Activated CD8-positive, alpha-beta memory T cell treated with anti-CD3 and anti-CD28 coated beads for 4 hours (primary cell): ENCODE measurements around the gene BCL2L2.
"Not testable (repeated sequence)": the region's sequence is repeated elsewhere in the genome, so short reads cannot be mapped to it uniquely, and the experiment has no call there.

Experiments used
- DNase-seq, 2 donors: peaks; one replicate each; pipeline ENCODE4 v3.0.0-alpha.2; 2020; ENCODE audit warnings: low read depth in 2 of 2

The BCL2L2 gene, protein sequence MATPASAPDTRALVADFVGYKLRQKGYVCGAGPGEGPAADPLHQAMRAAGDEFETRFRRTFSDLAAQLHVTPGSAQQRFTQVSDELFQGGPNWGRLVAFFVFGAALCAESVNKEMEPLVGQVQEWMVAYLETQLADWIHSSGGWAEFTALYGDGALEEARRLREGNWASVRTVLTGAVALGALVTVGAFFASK

DNA sequence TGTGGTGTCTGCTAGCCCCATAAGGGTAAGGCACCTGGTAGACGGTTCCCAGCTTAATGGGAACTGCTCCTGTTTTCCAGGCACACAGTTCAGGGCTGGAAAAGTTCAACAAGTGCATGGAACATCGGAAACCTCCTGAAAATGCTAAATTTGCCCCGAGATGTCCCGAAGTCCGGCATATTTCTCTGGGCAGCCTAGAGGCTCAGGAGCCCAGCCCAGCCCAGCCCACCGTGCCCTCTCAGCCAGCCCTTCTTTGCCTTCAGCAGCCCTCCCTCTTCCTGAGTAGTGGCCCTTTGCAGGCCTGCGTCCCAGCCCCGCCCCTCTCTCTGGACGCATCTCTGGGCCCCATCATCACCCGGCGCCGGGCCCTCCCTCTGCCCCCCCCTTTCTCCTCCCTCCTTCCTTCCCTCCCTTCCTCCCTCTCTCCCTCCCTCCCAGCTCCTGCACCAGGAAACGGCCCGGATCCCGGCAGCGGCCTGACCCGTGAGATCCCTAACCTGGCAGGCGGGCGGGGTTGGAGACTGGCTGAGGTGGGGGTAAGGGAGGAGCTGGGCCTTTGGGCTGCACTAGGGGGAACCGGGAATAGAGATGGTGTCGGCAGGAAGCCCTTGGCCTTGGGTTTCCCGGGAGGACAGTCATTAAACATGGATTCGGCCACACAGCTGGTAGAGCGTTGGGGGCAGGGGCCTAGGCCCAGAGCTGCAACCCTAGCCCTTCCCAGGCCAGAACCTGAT is at the start of gene BCL2L2:
BCL2L2 (plus strand) TSS at position 422 of the 734 bp plus-strand sequence. CDS start 935 bp downstream, outside the sequence.
- DNase-seq, result no peak

DNA sequence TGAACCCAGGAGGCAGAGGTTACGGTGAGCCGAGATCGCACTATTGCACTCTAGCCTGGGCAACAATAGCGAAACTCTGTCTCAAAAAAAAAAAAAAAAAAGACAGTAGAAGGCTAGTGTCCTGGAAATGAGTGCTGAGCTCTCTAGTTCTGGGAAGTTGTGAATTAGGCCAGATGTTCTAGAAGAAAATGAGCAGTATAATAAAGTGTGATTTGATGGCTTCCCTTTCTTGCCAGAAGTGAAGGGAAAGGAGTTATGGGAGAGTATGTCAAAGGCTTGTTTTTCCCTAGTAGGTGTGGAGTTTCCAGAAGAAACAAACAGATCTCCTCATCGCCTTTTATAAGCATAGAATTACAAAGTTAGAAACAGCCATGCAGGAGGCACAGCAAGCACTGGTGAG is 48.4 kb upstream of the BCL2L2 start:
- no peak for DNase-seq

DNA sequence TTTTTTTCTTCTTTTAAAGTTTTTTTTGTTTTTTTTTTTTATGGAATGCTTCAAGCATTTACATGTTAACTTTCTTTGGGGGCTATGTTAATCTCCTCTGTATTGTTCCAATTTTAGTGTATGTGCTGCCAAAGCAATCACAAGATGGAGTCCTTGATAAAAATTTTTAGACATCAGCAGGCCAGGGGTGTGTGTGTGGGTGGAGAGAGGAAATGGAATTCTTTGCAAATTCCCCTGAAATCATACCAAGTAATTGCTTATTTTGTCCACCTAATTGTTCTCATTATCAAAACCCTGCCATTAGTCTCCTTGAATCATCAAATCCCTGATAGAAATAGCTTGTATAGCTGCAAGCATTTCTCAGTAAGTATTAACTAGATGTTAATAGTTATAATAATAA is 47.2 kb upstream of the BCL2L2 start:
- no peak for DNase-seq

DNA sequence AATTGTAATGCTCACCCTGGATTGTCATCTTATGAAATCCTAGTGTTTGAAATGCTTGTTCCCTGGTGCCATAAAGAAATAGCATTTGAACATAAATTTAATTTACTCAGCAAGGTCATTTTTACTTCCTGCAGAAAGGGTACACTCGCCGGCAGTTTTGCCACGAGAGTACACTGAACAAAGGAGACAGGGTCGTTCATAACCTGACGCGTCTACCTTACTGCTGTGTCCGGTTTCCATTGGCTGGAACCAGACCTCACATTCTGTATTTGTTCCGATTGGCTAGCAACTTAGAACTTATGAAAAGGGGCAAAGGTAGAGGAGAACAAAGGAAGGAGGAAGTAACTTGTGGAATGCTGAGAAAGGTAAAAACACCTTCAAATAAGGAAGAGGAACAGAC is 45.8 kb upstream of the BCL2L2 start:
- DNase-seq, result not testable (repeated sequence)

DNA sequence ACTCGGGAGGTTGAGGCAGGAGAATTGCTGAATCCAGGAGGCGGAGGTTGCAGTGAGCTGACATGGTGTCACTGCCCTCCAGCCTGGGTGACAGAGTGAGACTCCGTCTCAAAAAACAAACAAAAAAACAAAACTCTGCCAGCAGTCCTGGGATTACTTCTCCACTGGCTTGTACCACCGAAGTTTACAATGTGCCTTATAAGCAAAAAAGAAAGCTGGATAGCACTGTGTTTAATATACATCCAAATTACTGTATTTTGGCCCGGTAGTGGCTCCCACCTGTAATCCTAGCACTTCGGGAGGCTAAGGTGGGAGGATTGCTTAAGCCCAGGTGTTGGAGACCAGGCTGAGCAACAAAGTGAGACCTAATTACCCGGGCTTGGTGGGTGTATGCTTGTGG is 37.4 kb upstream of the BCL2L2 start:
- no peak for DNase-seq

DNA sequence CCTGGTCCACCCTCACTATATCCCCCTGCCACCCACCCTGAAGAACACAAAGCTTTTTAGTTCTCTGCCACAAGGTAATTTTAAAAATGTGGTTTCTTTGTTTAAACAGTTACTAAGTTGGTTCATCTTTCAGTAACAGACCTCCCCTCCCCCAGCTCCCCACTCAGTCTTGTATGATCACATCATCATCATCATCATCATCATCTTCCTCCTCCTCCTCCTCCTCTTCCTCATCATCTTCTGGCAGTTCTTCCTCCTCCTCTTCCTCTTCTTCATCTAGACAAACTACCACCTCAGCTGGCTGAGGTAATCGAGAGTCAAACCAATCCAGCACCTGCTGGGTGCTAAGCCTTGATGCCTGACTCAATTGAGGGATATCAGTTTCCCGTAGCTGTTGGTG is 31.2 kb upstream of the BCL2L2 start:
- DNase-seq, result no peak

DNA sequence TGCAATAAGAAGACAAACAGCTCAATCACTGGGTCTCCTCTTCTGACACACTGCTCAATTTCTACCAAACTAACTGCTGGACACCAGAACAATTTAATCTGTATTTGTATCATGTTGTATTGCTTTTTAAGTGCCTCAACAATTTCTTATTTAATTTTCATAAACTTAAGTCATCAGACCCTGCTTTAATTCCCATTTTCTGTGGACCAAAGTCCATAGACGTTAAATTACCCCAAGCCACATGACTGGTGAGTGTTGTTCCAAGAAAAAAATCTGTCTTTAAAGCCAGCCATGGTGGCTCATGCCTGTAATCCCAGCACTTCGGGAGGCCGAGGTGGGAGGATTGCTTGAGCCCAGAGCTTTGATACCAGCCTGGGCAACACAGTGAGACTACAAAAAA is 29.4 kb upstream of the BCL2L2 start:
- DNase-seq, result no peak

DNA sequence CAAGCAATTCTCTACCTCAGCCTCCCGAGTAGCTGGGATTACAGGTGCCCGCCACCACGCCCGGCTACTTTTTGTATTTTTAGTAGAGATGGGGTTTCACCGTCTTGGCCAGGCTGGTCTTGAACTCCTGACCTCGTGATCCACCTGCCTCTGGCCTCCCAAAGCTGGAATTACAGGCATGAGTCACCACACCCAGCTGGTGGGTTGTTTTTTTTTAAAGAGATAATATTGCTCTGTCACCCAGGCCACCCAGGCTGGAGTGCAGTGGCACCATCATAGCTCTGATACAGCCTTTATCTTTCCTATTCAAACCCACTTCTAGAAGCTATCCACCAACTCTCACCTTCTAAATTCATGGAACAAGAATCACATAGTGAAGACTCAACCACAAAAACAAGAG is 28.7 kb upstream of the BCL2L2 start:
- DNase-seq, result not testable (repeated sequence)

DNA sequence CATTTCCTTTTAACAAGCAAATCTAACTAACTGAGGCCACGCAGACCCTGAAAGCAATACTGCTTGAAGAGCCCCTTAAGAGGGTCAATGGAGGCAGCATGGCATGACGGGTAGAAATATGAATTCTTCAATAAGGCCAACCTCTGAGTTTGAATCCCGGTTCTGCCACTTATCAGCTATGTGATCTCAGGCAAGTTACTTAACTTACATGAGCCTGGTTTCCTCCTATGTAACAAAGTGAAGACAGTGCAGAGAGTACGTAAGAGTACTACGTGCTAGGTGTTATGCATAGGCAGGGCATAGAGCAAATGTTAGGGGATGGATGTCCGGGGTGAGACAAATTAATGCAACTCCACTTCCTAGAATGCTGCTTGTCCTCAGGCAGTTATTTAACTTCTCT is 25.4 kb upstream of the BCL2L2 start:
- no peak for DNase-seq

DNA sequence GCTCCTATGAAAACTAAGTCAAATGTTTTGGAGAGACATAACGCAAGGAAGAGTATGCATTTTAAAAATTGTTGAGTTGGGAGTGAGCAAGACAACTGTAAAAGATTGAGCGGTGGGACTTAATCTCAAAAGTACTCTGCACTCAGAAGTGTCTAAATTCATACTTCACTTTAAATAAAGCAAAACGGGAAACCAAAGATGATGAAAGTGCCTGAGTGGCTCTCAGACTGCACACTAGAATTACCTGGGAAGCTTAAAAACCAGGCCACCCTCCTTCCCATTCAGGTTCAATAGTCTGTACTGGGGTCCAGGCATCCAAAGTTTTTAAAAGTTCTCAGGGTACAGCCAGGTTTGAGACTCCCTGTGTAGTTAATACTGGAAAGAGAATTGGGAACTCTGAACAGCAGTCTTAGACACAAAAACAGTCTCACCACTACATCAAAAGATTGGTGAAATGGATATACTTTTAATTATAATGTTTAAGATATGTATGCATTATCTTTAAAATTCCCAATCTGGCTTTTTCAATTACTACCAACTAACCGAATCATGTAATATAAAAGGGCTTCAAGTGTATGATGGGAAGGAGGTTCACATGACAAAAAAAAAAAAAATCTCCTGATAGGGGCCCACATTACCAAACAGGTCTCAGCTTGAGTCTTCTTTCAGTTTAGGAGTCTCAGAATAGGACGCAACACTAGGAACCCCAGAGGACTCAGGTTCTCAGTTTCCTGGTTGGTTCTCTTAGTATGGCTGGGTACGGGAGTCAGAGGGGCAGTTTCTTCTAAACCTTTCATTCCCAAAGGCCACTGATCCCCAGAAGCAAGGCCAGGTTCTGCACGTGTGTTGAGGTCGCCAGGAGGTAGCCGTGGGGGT is 21.7 kb upstream of the BCL2L2 start:
- DNase-seq, result no peak

DNA sequence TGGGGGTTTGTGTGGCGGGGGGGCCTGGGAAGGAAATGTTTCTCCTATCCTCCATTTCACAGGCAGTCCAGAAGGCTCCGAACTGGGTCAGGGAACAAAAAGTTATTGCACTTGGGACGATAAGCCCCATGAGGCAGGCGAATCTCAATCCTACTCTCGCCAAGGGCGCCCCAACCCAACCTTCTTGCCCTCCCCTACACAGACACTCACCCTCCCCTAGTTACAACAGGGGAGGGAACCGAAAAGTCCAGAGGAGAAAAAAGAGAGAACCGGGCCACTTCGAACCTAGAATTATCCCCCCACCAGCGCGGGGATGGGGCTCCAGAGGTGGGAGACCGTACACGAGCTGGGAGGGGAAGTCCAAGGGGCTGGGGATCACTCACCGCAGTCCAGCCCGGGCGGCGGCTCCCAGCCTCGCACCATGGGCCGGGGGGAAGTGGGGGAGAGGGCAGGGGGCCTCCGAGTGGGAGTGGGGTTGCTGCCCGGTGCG is 21.1 kb upstream of the BCL2L2 start:
- DNase-seq, result no peak

DNA sequence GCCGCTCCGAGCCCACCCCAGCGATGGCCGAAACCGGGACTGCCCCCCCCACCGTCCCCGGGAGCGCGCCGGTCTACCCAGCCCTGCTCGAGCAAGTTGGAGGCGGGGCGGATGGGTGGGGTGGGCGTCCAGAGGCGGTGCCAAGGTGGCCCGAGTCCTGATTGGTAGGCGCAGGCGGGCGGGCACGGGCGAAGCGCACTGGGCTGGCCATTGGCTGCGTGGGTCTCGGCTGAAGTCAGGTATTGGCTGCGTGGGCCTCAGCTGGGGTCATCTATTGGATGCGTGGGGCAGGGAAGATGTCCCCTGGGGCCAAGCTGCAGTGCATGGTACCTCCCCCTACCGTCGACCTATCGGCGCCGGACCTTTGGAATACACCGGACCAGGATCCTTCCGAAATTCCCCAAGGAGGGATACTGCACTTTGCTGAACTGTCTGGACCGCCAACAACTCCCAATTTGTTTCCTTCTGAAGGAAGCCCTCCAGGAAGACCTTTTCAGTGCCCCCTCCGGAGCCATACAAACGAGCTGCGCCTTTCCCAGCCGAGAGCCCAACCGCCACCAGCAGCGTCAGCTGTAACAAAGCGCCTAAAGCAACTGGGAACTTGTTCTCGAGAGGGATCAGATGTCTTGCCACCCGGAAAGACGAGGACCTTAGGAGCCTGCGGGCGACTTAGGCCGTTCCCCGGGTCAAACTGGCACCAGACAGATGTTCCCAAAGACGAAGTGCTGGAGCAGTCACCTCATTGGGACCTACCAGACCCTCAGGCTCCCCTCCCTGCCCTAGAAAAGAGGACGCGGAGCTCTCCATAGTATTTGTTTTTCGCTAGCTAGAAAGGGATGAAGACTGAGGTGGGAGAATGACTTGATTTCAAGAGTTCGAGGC is 20.4 kb upstream of the BCL2L2 start, which contains the start of gene HOMEZ:
HOMEZ (minus strand) TSS at position 113 of the 882 bp plus-strand sequence. CDS start 180 bp downstream, outside the sequence.
- peak; percentile 94 to 95 for DNase-seq

DNA sequence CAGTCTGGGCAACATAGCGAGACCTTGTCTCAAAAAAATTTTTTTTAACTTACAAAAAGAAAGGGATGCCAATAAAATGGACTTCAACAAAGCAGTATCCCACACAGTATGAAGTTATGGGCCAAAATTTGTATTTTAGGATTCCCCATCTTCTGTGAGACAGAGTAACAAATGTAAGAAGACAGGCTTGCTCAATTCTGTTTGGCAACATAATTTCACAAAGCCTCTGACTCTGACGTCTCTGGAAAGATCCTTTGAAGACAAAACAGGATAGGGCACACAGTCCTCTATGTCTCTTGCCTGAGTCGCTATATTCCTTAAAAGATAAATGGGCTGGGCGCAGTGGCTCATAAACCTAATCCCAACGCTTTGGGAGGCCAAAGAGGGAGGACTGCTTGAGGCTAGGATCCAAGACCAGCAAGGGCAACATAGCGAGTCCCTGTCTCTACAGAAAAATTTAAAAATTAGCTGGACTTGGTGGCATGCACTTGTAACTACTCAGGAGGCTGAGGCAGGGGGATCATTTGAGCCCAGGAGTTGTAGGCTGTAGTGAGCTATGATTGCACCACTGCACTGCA is 19.6 kb upstream of the BCL2L2 start:
- DNase-seq, result no peak

DNA sequence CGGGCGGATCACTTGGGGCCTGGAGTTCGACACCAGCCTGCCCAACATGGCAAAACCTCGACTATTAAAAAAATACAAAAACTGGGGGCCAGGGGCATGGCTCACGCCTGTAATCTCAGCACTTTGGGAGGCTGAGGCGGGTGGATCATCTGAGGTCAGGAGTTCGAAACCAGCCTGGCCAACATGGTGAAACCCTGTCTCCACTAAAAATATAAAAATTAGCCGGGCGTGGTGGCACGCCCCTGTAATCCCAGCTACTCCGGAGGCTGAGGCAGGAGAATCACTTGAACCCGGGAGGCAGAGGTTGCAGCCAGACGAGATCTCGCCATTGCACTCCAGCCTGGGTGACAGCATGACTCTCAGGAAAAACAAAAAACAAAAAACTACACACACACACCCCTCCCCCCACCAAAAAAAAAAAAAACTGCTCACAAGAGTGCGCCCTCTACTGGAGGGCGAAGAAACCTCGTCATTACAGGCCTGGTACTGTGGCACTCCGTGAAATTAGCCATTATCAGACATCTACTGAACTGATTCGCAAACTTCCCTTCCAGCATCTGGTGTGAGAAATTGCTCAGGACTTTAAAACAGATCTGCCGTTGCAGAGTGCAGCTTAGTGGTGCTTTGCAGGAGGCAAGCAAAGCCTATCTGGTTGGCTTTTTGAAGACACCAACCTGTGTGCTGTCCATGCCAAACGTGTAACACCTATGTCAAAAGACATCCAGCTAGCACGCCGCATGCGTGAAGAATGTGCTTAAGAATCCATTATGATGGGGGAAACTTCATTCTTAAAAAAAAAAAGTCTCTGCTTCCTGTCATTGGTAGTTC is 11.7 kb upstream of the BCL2L2 start:
- DNase-seq, result no peak

DNA sequence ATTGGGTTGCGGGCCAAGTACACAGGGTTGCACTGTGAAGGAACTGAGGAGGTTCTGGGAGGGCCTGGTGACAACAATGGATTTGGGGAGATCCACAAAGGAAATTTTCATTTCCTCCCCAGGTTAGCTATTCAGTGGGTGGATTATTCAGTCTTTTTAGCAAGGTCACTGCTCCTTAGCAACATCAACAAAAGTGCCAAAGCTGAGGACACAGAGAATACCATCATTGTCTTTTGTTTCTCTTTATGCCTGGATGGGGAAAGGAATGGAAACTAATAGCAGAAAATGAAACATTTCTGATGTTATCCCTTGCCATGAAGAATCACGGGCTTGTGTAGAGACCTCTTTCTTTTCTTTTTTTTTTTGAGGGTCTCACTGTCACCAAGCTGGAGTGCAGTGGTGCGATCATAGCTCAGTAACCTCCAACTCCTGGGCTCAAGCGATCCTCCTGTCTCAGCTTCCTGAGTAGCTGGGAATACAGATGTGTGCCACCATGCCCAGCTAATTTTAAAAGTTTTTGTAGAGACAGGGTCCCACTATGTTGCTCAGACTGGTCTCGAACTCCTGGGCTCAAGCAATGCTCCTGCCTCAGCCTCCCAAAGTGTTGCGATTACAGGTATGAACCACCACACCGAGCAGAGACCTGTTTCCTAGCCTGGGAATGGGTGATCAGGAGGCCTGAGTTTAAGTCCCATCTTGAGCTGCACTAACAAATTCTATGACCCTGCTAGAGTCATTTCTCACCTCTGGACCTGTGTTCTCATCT is 10.4 kb upstream of the BCL2L2 start:
- no peak for DNase-seq

DNA sequence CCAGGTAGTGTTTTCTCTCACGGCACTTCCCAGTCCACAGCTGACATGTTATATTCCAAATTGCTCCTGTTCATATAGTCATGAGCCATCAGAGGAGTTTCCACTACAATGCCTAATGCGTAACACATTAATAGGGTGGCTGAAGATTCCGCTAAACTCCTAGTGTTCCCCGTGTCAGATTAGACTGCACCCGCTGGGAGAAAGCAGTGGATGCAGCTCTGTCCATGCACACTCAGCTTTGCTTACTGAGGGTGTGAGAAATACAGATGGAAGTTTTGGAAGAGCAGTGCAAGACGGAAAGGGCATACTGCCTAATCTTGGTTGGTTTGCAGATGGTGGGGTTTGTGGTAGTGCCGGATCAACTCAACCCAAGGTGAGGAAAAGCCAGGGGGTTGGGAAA is 9.5 kb upstream of the BCL2L2 start:
- no peak for DNase-seq

DNA sequence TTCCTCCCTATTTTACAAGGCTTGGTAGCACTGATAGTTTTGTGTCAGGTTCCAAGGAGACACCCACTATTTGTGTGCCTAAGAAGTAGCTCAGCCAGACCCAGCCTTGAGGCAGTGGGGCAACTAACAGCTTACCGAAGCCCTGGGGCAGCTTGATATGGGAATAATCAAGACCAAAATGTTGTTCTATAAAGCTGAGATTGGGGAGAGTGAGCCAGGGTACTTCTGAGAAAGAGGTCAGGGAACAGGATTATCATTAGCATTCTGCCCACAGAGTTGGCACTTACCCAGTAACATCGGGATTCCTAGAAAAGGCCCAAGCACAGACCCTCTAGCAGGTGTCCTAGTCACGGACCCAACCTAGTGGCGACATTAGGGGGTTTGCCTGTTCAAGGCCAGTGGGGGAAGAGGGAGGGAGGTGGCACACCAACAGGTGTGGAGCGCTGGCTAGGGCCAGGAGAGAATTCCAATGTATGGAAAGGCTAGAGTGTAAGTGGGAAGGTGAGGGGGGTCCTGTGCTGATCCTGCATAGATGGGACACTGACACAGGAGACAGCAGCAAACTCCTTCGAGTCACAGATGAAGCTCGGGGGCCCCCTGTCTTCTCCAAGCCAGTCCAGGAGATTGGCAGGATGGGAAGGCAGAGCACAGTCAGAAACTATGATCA is 8.9 kb upstream of the BCL2L2 start:
- no peak for DNase-seq

DNA sequence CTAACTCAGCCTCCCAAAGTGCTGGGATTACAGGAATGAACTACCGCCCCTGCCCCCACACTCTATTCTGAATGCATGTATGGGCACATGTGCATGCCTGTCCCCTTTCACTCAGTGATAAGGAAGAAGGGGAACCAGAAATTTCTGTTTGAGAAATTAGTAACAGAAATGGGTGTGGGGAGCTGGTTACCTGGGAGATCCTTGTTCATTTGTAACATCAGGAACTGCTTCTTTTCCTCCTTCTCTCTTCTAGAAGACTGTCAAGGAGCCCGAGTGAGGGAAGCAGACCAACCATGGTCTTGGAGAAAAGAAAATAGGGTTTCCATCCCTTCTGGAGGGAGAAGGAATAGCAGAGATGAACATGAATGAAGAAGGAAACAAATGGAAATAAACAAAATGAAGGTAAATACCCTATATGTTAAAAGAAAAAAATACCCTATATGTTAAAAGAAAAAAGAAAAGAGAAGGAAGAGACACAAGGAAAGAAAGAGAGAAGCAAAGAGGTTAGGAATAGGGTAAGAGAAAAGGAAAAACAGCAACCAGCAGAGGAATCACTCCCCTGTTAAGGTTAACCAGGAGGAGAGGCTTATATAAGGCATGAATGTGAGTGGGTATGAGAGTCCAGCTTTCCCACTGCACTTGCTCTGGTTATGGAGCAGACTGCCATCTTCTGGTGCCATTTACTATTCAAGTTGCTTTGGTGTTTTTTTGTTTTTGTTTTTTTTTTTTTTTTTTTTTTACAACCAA is 7.2 kb upstream of the BCL2L2 start:
- DNase-seq, result no peak
